Activated naive CD8-positive, alpha-beta T cell treated with anti-CD3 and anti-CD28 coated beads, Interleukin-2, amount 50 U/mL, for 24 hours (primary cell): ENCODE measurements around the gene BAZ1A.

Experiments
- ATAC-seq: fragments of 150-1000 bp; cut with Tn5 transposase; one replicate; pipeline ENCODE4 v1.10.0; 2021
- DNase-seq: peaks from one replicate; pipeline ENCODE4 v3.0.0; 2021
- H3K27ac Mint-ChIP-seq: one replicate; pipeline ENCODE4 v1.8.0; 2021; ENCODE audit warnings: mild to moderate bottlenecking, mixed read lengths
- H3K27me3 Mint-ChIP-seq: one replicate; pipeline ENCODE4 v1.8.0; 2021; ENCODE audit warnings: mixed read lengths
- H3K36me3 Mint-ChIP-seq: one replicate; pipeline ENCODE4 v1.8.0; 2021; ENCODE audit warnings: low read depth, mixed read lengths
- H3K4me1 Mint-ChIP-seq: one replicate; pipeline ENCODE4 v1.8.0; 2021; ENCODE audit warnings: mixed read lengths
- H3K4me3 Mint-ChIP-seq: one replicate; pipeline ENCODE4 v1.8.0; 2021; ENCODE audit warnings: mild to moderate bottlenecking, moderate library complexity, mixed read lengths
- H3K9me3 Mint-ChIP-seq: one replicate; pipeline ENCODE4 v1.8.0; 2021; ENCODE audit warnings: mixed read lengths

Gene BAZ1A

GRCh38 chr14:34872822-34873588 is 2.2 kb downstream of the BAZ1A start:
- no peak for DNase-seq
- H3K36me3 Mint-ChIP-seq: peaks cover 46% of the 10 kb centered on the region

GRCh38 chr14:34867199-34867598 is 8.0 kb downstream of the BAZ1A start:
- no peak overlapping the region for H3K27ac Mint-ChIP-seq
- peaks cover 51% of the 10 kb centered on the region for H3K4me1 Mint-ChIP-seq
- DNase-seq (no peak), ATAC-seq (no peak)
- peaks cover 52% of the 10 kb centered on the region for H3K36me3 Mint-ChIP-seq
- no peaks in the 10 kb centered on the region for H3K9me3 Mint-ChIP-seq
- no peaks in the 10 kb centered on the region for H3K27me3 Mint-ChIP-seq
- H3K4me3 Mint-ChIP-seq: no peak overlapping the region

More at GRCh38 chr14:34872822-34873588, 2.2 kb downstream of the BAZ1A start:
- Mint-ChIP-seq H3K9me3 (no peaks in the 10 kb centered on the region), H3K27ac (peak overlapping the region; percentile 98), H3K27me3 (no peaks in the 10 kb centered on the region), H3K4me3 (peak overlapping the region; percentile 98), H3K4me1 (peaks cover 61% of the 10 kb centered on the region)
- ATAC-seq: no peak

GRCh38 chr14:34865889-34866574 is 9.1 kb downstream of the BAZ1A start:
- Mint-ChIP-seq H3K9me3 (no peaks in the 10 kb centered on the region), H3K4me3 (no peak overlapping the region), H3K27ac (peak overlapping the region; percentile 26), H3K36me3 (peaks cover 52% of the 10 kb centered on the region), H3K4me1 (peaks cover 40% of the 10 kb centered on the region), H3K27me3 (no peaks in the 10 kb centered on the region)
- ATAC-seq (no peak), DNase-seq (no peak)

- no peaks in the 10 kb centered on the region for H3K9me3 Mint-ChIP-seq
These were observed 11.3 kb downstream of the BAZ1A start for GRCh38 chr14:34863844-34864243.

GRCh38 chr14:34858765-34859164 is 16.4 kb downstream of the BAZ1A start:
- Mint-ChIP-seq H3K9me3 (no peaks in the 10 kb centered on the region), H3K36me3 (peaks cover 59% of the 10 kb centered on the region), H3K4me3 (no peak overlapping the region), H3K27ac (peak overlapping the region; percentile 84), H3K27me3 (no peaks in the 10 kb centered on the region), H3K4me1 (peaks cover 22% of the 10 kb centered on the region)
- DNase-seq: no peak
- no peak for ATAC-seq

More at GRCh38 chr14:34863844-34864243, 11.3 kb downstream of the BAZ1A start:
- Mint-ChIP-seq H3K4me1 (peaks cover 27% of the 10 kb centered on the region), H3K4me3 (no peak overlapping the region), H3K27me3 (no peaks in the 10 kb centered on the region), H3K27ac (no peak overlapping the region), H3K36me3 (peaks cover 49% of the 10 kb centered on the region)
- DNase-seq: no peak
- ATAC-seq: no peak

GRCh38 chr14:34857689-34858449 is 17.3 kb downstream of the BAZ1A start:
- H3K4me1 Mint-ChIP-seq: peaks cover 22% of the 10 kb centered on the region
- H3K27me3 Mint-ChIP-seq: no peaks in the 10 kb centered on the region
- peak; percentile 75 for ATAC-seq
- H3K9me3 Mint-ChIP-seq: no peaks in the 10 kb centered on the region
- H3K4me3 Mint-ChIP-seq: peak overlapping the region; percentile 13
- peaks cover 66% of the 10 kb centered on the region for H3K36me3 Mint-ChIP-seq
- DNase-seq: peak; percentile 12
- peak overlapping the region; percentile 39 for H3K27ac Mint-ChIP-seq

- peaks cover 9% of the 10 kb centered on the region for H3K4me1 Mint-ChIP-seq
- ATAC-seq (no peak), DNase-seq (no peak)
- no peaks in the 10 kb centered on the region for H3K27me3 Mint-ChIP-seq
- H3K36me3 Mint-ChIP-seq: peaks cover 55% of the 10 kb centered on the region
- peak overlapping the region; percentile 7 for H3K27ac Mint-ChIP-seq
- H3K9me3 Mint-ChIP-seq: no peaks in the 10 kb centered on the region
- H3K4me3 Mint-ChIP-seq: no peak overlapping the region
These were observed 22.1 kb downstream of the BAZ1A start for GRCh38 chr14:34853041-34853440.

- Mint-ChIP-seq H3K27me3 (no peaks in the 10 kb centered on the region), H3K4me3 (no peak overlapping the region), H3K4me1 (no peaks in the 10 kb centered on the region), H3K36me3 (peaks cover 51% of the 10 kb centered on the region), H3K27ac (no peak overlapping the region), H3K9me3 (no peaks in the 10 kb centered on the region)
- DNase-seq: no peak
- no peak for ATAC-seq
These were observed 23.8 kb downstream of the BAZ1A start for GRCh38 chr14:34851395-34851794.

- H3K36me3 Mint-ChIP-seq: peaks cover 51% of the 10 kb centered on the region
- no peaks in the 10 kb centered on the region for H3K27me3 Mint-ChIP-seq
- peaks cover 12% of the 10 kb centered on the region for H3K4me1 Mint-ChIP-seq
- no peak overlapping the region for H3K27ac Mint-ChIP-seq
- ATAC-seq (no peak), DNase-seq (no peak)
- no peak overlapping the region for H3K4me3 Mint-ChIP-seq
- no peaks in the 10 kb centered on the region for H3K9me3 Mint-ChIP-seq
These were observed 29.3 kb downstream of the BAZ1A start for GRCh38 chr14:34845869-34846268.

GRCh38 chr14:34843011-34843554 is 32.1 kb downstream of the BAZ1A start:
- H3K36me3 Mint-ChIP-seq: peaks cover 60% of the 10 kb centered on the region
- H3K4me3 Mint-ChIP-seq: no peak overlapping the region
- H3K4me1 Mint-ChIP-seq: peaks cover 12% of the 10 kb centered on the region
- peak; percentile 96 for ATAC-seq
- H3K27ac Mint-ChIP-seq: peak overlapping the region; percentile 15
- no peaks in the 10 kb centered on the region for H3K9me3 Mint-ChIP-seq
- no peak for DNase-seq
- H3K27me3 Mint-ChIP-seq: no peaks in the 10 kb centered on the region

- DNase-seq: no peak
- Mint-ChIP-seq H3K4me3 (no peak overlapping the region), H3K27me3 (no peaks in the 10 kb centered on the region), H3K36me3 (peaks cover 35% of the 10 kb centered on the region), H3K4me1 (peaks cover 17% of the 10 kb centered on the region), H3K9me3 (no peaks in the 10 kb centered on the region), H3K27ac (no peak overlapping the region)
- ATAC-seq: no peak
These were observed 37.3 kb downstream of the BAZ1A start for GRCh38 chr14:34837801-34838322.

GRCh38 chr14:34835312-34835711 is 39.8 kb downstream of the BAZ1A start:
- ATAC-seq: no peak
- Mint-ChIP-seq H3K9me3 (no peaks in the 10 kb centered on the region), H3K36me3 (peaks cover 26% of the 10 kb centered on the region), H3K4me1 (peaks cover 30% of the 10 kb centered on the region), H3K27me3 (no peaks in the 10 kb centered on the region), H3K4me3 (no peak overlapping the region), H3K27ac (no peak overlapping the region)
- DNase-seq: no peak

- Mint-ChIP-seq H3K27me3 (no peaks in the 10 kb centered on the region), H3K4me1 (peaks cover 33% of the 10 kb centered on the region), H3K9me3 (no peaks in the 10 kb centered on the region), H3K27ac (no peak overlapping the region), H3K36me3 (peaks cover 25% of the 10 kb centered on the region), H3K4me3 (no peak overlapping the region)
- DNase-seq (no peak), ATAC-seq (peak; percentile 46)
These were observed 41.3 kb downstream of the BAZ1A start for GRCh38 chr14:34833549-34834523.
